GM18526 (cell line): ENCODE data around the gene VPS36.

Source experiments
- POLR2A ChIP-seq: IDR thresholded peaks from 3 replicates; pipeline ENCODE4 v1.6.1; 2011; ENCODE audit not compliant: insufficient read length; ENCODE audit errors: extremely low read depth

The VPS36 gene

DNA sequence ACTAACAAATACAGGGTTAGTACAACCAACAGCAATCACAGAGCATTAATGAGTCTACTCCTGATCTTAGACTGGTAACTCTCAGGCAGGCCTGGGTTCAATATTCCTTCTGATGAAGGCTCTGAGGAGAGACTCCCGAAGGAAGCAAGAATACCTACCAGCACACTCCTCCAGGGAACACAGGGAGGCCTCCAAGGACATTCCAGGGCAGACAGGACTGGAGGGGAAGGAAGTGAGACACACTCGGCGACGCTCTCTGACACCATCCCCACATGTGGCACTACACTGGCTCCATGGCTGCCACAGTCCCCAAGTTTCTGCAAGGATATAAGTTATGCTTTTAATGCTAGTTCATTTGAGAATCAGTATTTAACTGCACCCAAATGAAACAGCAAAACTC, 64.6 kb downstream of the VPS36 start:
- no peak for TF ChIP-seq POLR2A

DNA sequence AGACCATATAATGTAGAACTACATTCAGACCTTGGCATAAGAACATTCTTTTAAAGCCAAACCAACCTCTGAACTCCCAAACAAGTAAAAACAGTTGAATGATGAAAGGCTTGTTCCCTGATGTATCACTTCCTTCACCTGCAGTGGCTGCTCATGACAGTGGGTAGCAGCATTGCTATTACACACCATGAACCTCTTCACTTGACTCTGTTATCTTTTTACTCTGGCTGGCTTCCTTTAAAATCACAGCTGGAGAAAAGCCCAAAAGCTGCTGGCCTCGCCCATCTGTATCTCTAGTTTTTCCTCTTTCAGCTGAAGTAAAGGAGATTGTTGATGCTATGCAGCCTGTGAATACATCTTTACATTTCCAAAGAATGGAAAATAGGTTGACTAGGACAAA, 67.1 kb downstream of the VPS36 start:
- no peak for TF ChIP-seq POLR2A

DNA sequence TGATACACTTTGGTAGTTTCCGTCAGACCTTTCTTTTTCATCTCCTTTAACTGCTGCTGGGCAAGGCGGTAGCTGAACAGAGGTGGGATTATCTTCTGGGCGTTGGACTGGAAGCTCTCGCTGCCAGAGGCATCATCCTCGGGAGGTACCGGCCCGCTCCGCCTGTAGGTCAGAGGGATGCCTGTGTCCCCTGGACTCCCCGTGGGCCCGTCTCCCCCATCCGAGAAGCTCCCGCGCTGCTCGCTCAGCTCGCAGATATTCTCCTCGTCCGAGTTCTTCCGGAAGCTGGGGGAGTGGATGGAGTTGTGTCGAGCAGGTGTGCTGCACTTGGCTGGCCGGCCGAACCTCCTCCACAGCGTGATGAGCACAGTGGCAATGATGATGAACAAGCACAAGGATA, 72.1 kb downstream of the VPS36 start:
- no peak for TF ChIP-seq POLR2A

DNA sequence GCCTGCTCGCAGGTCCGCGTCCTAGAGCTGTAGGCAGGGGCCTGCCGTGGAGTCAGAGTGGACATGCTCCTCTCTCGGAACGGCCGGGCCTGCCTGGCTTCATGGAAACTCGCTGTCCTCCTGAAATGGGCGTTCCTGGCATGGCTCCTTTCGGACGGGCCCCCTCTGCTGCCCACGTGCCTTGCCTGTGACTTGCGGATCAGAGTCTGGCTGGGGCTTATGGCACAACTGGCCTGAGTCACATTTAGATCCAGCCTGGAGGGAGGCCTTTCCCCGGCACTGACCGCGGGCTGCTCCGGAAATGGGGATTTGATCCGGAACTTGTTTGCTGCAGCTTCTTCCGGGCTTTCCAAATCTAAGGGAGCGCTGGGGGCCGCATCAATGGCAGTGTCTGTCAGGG, 72.5 kb downstream of the VPS36 start:
- TF ChIP-seq POLR2A: no peak

DNA sequence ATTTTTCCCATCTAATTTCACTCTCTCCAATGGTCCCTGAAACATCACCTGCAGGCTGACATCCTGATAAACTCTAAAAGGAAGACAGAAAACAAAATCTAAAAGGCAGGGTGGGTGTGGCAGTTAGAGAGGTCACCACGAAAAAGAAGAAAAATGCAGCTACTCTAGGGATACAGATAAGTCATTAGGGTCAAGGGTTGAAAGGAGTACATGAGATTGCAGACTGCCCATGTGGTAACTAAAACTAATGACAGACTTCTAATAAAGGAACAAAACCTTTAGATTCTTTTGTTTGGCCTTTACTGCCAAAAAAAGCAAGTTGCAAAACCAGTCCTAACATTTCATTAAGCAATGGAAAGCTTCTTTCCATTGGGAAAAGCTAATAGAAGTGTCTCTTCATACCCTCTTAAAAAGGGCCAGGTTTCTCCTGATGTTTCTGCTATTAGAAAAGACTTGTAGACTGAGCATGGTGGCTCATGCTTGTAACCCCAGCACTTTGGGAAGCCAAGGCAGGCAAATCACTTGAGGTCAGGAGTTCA, 75.5 kb downstream of the VPS36 start:
- no peak for TF ChIP-seq POLR2A

DNA sequence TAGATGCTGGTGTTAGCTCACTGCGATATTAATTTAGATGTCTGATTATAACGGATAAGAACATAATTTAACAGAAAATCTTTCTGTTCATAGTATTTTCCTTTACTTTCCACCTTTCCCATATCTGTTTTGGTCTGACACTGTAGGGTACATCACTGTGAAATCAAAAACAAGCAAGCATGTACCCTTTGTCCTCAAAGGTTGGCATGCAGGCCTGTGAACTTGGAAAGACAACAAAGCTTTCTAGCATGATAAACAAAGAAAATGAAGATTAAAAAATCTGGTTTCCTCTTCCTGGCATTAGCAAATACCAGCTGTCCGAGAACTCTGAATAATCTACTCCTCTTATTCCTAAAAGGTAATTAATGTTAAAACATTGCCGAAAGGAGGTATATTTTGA, 76.0 kb downstream of the VPS36 start:
- no peak for TF ChIP-seq POLR2A

DNA sequence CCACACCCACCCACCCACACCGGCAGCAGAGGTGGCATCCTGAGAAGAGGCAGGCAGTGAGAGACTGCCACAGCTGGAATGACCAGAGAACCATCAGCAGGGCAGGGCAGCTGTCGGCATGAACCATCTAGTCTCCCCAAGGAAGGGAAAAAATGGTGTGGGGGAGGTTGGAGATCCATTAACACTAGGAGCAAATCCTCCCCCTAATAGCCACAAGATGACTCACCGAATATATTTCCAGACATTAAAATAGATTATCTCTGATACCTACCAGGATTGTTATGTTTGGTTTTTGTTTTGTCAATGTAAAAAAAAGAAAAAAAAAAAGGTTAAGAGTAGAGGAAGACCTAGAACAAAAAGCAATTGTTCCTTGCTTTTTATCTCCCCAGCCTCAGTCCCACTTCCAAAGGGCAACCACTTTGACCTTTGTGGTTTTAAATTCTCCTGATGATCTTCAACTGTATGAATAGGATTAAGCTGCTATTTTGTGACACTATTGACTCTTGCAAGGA, 78.6 kb downstream of the VPS36 start:
- no peak for TF ChIP-seq POLR2A

DNA sequence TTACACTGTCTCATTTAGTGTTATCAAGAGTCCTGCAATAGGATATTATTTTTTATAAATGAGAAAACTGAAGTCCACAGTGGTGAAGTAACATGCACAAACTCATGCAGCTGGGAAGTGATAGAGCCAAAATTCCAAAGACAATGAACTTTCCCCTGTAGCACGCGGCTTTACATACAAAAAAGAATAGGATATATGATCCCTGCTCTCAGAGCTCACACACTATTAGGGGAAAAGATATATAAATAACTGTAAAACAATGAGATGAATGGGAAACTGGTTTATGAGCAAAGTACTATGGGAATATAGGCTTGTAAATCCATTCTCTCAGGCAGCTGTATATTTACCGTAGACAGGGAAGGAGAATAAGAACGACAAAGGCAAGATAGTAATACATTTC, 84.1 kb downstream of the VPS36 start:
- no peak for TF ChIP-seq POLR2A
